ENCODE data around the gene CD300H.
A peak's percentile ranks its signal among the peaks of the same experiment; 100 is the strongest.
"Not testable (repeated sequence)": the region's sequence is repeated elsewhere in the genome, so short reads cannot be mapped to it uniquely, and the experiment has no call there.

CD300H gene

DNA sequence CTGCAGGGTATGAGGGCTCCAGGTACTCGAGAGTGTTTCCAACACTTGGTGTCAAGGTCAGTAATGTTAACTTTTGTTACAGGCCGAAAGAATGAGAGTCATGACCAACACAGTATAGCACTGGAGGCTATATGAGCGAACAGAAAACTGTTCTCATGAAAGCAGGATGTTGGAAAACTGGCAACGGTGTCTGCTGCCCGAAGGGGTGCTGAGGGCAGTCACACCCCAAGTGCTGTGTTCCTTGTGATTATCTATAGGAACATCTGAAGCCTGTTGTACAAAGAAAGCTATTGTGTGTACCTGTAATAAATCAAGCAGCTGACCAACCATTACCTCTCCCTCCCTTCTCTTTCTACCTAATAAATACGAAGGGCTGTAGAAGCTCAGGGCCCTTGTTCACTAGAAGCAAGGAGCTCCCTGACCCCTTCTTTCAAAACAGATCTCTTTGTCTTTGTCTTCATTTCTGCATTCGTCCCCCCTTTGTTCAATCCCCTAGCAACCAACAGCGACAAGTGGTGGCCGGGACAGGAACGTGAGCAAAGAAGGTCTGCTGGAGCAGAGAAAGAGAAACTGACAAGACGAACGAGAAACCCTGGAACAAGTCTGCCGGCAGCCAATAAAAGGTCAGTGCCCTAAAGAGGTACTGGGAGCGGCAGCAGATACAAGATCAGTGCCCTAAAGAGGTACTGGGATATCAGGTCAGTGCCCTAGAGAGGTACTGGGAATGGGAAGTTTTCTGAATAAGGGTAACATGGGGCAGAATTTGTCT, 17.2 kb upstream of the CD300H start:
- ATAC-seq: no peak

DNA sequence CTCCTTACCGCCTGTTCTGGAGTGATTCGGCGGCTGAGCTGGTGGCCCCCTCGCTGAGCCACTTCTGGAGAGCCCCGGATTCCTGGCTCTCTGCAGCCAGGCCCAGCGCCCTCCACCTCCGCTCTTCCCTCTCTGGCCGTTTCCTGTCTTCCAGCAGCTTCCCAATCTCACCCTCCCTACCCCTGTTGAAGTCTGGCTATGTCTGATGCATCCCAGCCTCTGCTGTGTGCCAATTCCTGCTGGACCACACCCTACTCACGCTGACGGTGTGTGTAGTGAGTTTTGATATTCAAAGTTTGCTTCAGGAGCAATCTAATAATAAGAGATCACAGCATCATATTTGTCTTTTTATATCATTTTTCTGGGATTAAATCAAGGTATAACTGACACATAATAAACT, 15.3 kb upstream of the CD300H start:
- ATAC-seq: no peak

DNA sequence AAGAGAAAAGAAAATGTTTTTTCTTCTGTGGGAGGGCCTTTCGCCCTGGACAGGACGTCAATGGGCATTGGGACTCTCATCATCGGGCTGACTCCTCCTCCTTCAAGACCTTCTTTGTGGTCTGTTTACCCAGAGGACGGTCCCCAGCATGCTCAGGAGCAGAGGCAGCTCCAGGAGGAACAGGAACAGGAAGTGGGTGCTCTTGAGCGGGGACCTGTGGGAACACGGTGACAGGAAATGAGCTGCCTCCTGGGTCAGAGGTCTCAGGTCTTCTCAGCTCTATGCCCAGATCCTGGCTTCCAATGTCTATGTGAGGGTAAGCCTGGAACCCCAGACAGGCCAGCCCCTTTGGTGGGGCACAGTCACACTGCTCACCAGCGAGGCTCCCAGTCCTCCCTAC, 12.6 kb upstream of the CD300H start:
- no peak for ATAC-seq

DNA sequence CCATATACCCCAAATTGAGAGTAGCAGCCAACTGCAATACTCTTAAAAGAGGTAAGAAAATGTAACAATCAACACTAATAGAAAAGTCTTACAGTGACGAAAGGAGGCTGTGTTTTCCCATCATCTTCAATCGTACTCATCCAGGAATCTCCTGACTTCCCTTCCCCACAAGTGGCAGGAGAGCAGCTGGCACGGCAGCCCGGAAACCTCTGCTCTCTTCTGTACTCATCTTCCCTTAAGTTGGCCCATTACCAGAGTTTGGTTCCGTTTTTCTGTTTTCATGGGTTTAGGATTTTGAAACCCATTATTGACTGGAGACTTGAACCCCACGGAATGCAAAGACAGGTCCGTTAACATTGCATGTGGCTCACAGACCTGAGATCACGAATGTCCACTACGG, 11.7 kb upstream of the CD300H start:
- ATAC-seq: no peak

DNA sequence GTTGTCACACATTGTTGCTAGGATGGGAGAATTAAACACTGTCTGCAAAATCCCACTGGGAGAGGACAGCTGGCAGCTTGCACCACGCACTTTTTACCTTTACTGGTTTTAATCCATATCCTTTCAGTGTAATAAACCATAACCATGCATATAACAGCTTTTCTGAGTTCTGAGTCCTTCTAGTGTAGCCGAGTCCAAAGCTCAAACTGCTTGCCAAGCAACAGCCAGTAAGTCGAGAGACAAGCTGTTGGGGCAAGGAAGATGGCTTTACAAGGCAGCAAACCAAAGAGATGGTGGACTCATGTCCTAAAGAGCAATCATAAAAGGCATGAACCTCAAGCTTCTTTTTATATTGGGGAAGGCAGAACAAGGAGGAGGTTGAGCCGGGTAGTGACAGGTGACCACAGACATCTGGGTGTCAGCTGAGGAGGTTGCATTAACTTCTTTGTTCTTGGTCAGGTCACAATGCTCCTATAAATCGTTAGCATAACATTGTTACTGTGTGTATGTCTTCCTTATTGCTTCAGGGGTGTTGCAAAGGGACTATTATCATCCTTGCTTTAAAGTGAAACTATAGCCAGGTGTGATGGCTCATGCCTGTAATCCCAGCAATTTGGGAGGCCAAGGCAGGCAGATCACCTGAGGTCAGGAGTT, 7.3 kb upstream of the CD300H start:
- no peak for ATAC-seq

DNA sequence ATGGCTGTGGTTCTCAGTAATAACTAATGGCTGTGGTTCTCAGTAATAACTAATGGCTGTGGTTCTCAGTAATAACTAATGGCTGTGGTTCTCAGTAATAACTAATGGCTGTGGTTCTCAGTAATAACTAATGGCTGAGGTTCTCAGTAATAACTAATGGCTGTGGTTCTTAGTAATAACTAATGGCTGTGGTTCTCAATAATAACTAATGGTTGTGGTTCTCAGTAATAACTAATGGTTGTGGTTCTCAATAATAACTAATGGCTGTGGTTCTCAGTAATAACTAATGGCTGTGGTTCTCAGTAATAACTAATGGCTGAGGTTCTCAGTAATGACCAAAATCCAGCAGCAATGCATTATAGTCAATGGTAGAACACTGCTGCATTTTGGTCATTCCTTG, 6.3 kb upstream of the CD300H start:
- not testable (repeated sequence) for ATAC-seq

DNA sequence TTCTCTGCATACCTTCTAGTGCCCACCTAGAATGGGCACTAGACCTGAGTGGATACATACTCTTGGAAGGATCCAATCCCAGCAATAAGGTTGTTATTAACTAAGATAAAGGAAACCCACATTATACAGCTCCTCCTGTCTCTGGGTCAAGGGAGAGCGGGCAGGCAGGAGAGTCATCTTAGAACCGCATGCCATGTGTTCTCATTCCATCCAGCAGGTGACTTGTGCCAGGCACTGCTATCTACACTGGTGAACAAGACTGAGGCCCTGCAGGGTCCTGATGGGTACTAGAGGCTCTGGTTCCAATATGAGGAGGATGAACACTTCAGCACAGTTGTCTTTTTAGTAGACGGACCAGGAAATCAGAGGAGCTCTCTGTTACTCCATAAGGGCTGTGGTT, 5.9 kb upstream of the CD300H start:
- ATAC-seq: peak in 1 of 2 donors; percentile 18

DNA sequence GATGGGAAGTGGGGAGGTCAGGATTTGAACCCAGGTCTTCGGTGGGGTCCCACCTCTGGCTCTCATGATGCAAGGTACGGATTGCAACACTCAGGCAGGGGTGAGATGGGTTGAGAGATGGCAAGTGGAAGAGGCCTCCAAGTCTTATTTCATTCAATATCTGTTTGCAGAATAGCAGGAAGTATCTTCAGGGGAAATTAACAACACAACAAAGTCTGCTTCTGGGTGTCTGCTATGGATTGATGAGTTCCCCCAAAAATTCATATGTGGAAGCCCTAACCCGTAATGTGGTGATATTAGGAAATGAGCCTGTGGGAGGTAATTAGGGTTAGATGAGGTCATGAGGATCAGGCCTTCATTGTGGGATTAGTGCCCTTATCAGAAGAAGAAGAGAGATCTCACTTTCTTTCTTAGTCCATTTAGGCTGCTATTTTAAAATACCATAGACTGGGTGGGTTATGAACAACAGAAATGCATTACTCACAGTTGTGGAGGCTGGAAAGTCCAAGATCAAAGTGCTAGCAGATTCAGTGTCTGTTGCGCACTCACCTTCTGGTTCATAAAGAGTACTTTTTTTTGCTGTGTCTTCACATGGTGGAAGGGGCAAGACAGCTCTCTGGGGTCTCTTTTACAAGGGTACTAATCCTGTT, 4.4 kb upstream of the CD300H start:
- peak; percentile 33 to 53 for ATAC-seq

DNA sequence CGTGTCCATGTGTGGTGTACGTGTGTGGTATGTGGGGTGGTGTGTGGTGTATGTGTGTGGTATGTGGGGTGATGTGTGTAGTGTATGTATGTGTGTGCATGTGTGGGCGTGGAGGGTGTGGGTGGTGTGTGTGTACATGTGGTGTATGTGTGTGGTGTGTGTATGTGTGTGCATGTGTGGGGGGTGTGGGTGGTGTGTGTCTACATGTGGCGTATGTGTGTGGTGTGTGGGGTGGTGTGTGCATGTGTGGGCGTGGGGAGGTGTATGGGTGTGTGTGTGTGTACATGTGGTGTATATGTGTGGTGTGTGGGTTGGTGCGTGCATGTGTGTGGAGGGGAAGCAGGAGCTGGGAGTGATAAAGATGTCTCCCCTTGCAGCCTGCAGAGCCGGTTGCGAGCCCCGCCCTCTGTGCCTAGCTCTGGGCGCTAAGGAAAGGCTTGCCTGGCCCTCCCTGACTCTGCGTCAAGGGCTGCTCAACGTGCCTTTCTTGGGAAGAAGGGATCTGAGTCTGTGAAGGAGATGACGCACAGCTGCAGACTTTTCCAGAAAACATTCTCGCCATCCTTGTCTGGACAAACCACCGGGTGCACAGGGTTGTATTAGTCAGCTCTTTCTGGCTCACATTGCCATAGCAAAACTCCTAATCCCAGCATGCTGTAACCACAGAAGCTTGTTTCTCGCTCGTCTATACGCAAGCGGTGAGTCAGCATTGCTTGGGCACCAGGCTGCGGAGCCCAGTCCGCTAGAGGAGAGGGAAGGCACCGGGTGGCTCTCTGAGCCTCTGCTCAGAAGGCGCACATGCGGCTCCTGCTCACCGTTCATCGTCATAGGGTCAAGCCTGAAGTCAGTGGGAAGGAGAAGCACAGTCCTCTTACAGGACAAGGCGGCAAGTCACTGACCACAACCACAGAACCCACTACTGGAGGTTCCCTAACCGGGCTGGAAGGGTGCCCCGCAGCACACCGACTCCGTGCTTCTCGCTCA, 2.0 kb upstream of the CD300H start:
- ATAC-seq: peak; percentile 44 to 50

DNA sequence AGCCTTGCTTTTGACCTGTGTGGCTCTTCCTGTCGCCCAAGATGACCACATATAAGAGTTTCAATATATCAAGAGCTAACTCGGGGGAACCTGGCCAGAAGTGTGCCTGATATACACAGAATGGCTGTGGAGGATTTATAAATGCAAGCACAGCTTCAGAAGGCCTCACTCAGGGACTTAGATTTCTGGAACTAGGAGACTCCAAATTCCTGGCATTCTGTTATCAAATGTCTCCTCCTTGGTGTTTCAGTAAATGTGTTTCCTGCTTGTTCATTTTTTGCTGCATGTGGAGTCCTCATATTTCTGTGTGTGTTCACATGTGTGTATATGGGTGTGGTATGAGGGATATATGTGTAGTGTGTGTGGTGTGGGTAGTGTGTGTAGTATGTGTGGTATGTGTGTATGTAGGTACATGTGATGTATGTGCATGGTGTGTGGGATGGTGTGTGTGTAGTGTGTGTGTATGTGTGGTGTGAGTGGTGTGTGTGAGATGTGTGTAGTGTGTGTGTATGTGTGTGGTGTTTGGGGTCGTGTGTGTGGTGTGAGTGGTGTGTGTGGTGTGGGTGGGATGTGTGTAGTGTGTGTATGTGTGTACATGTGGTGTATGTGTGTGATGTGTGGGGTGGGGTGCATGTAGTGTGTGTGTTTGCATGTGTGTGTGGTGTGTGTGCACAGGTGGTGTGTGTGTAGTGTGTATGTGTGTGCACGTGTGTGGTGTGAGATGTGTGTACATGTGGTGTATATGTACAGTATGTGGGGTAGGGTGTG, 981 bp upstream of the CD300H start:
- ATAC-seq: no peak

DNA sequence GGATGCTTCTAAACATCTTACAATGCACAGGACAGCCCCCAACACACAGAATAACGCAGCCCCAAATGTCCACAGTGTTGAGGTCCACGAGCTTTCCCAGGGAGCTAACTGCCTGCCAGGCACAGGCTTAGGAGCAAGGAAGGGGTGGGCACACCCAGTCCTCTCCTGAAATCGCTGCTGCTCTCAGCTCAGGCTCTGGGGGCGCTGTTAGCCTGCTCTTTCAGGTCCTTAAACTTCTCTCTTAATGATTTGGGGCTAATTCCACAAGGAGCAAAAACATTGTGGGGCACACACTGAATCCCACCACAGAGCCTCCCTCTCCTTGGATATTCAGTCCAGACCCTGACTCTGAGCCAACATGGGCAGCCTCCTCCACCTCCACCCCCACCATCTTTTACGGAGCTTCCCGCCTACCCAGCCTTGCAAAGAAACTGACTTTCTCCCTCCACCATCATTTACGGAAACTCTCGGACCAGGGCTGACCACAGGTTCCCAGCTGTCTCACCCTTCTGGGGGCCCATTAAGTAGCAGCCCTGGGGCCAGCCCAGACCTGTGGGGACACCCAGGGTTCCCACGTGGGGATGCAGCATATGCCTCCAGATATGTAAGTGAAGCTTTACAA, 1.1 kb downstream of the CD300H start:
- no peak for ATAC-seq

DNA sequence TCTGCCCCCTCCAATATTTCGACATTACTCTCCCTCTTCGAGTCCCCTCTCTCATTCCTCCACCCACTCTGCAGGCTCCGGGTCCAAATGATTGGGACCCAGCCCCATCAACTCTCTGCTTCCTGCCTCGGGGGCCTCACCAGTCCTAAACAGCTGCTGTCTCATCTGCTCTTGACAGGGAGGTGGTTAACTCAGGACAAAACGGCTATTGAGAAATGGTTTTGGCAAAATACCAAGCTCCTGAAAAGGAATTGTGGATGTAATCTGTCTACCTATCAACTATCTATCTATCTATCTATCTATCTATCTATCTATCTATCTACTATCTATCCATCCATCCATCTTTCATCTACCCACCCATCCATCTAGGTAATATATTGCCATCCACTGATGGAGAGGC, 2.2 kb downstream of the CD300H start:
- no peak for ATAC-seq

DNA sequence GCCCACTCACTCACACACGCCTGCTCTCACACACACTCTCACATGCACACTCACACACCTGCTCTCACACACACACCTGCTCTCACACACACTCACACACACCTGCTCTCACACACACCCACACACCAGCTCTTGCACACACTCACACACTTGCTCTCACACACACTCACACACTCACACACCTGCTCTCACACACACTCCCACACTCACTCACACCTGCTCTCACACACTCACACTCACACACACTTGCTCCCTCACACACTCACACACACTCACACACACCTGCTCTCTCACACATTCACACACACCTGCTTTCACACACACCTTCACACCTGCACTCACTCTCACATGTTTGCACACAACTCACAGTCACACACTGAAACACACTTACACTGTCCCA, 4.0 kb downstream of the CD300H start:
- no peak for ATAC-seq

DNA sequence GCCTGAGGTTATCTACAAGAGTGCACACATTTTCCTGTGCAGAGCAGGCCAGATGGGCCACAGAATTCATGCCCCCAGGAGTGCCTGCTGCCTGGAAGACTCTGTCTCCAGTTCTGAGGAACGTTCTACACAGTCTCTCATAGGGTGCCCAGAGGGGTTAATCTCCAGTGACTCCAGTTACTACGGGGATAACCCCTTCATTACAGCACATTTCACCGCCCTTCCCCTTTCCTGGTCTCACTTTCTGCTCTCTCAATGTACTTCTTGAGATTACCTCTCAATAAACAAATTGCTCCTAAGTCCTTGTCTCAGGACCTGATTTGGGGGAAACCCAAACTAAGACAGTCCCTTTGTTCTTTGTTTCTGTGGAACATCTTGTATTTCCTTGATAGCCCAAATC, 5.7 kb downstream of the CD300H start:
- no peak for ATAC-seq

DNA sequence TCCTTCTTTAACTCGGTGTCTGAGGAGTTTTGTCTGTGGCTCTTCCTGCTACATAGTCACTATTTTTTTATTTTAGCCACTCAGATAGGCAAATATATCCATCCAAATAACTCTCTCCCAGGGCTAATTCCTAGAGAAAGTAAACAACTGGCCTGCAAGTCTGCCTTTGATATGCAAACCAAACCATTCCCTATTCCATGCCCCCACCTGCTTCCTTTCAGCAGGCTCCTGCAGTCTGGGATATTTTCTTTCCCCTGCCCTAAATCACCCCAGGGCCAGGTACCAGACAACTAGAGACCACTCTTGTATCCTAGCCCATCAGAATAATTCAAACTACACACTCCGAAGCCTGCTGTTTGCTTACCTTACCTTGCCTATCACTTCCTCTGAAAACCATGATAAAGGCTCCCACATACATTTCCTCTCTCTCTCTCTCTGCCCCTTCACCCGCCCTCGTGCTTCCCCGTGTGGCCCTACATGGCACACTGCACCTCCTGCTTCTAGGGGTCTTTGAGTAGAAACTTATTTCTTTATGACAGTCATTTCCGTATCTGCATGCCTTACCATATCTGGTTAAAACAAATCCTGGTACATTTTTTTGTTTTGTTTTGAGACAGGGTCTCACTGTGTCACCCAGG, 8.3 kb downstream of the CD300H start:
- ATAC-seq: no peak

DNA sequence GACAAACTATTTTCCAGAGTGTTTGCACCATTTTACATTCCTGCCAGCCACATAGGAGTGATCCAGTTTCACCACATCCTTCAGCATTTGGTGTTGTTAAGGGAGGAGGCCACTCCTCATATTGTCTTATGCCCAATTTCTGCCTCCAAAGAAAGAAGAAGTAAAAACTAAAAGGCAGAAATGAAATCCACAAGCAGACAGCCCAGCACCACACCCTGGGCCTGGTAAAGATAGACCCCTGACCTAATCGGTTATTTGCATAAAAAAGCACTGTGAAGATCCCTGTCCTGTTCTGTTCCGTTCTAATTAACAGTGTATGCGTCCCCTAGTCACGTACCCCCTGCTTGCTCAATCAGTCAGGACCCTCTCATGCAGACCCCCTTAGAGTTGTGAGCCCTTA, 8.9 kb downstream of the CD300H start:
- ATAC-seq: not testable (repeated sequence)

DNA sequence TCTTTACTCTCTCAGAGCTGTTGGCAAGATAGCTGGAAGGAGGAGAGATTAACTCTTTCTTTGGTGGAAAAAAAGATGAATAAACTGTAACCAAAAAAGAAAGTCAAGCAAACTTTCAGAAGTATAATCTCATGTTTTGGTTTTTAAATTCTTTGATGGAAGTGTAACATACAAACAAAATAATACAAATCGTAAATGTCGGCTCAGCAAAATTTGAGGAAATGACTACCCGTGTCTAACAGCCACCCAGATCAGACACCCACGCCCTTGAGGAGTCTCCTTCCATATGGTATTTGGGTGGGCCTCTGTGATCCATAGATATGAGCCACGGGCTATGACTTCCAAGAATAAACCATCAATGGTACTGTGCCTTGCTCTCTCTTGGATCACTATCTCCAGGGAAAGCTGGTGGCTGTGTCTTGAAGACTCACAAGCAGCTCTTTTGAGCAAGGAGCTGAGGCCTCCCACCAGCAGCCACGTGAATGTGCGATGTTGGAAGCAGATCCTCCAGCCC, 11.8 kb downstream of the CD300H start:
- ATAC-seq: no peak

DNA sequence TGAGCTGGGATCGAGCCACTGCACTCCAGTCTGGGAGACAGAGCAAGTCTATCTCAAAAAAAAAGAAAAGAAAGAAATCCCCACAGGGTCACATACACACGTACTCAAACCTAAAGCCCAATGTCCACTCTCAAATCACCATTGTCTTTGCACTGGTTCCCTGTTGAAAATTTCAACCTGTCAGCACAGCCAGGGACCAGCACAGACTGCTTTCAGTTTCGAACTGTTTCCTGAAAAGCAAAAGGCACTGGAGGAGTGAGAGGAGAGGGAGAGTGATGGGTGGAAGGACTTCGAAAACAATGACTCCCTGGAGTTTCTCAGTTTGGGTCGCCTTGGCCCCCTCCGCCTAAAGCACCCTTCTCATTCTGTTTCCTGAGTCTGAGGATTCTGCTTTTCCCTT, 12.4 kb downstream of the CD300H start:
- no peak for ATAC-seq

DNA sequence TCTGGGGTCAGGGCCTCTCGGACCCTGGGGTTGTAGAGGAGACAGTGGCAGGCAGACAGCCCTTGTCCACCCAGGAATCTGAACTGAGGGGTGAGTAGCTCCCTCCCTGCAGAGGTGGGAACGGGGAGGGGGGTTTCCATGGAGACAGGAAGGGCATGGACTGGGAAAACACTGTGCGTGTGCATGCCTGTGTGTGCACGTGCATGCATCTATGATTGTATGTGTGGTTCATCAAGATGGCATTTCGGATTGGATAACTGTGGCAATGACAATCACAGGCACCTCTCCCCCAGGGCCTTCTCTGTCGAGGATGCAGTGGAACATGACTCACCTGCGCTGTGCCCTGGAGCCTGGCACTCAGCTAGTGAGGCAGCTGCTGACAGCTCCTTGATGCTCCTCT, 15.3 kb downstream of the CD300H start:
- ATAC-seq: no peak

DNA sequence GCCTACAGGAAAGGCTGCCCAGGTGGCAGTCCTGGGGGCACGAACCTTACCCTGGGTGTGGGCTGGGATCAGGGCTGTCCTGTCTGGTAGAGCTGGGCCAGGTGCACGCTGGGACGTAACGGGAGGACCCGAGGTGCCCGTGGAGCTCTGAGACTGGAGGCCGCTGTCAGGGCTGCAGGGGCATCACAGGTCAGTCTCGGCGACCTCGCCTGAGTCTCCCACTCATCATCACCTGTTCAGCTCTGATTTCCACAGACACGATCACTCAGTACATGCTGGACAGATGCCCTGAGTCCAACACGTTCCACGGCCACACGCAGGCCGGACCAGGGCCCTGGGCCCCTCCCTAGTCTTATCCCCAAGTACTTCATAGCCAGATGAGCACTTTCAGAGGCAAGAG, 16.7 kb downstream of the CD300H start:
- ATAC-seq: no peak

DNA sequence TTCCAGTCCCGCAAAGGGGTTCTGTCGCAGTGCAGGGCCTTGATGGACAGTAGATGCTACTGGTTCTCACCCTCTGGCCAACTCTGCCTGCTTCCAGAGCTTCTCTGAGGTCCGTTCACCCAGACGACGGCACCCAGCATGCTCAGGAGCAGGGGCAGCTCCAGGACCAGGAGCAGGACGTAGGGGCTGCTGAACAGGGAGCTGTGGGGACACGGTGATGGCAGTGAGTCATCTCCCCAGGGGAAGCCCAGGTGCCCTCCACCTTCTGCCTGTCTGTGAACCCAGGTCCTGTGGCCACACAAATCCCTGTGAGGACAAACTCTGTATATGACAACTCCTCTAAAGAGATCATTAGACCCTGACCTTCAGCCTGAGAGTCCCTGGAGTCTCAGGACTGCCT, 18.0 kb downstream of the CD300H start:
- ATAC-seq: no peak
